GM23338 (cell line): ENCODE results near the gene CNNM3. TPM values are rescaled to one million over a fixed set of nuclear protein-coding genes. Genes with fewer than 3 reads are reported as not detected.

Experiments
- ATAC-seq: fragments of 200-7000 bp; cut with Tn5 transposase; 3 replicates; pipeline ENCODE4 v1.9.1; 2020
- DNase-seq: peaks from one replicate; pipeline ENCODE4 v3.0.0-alpha.2; 2015; ENCODE audit warnings: low spot score
- H2AFZ ChIP-seq: fragments of 200-600 bp; sonication (generic); 2 replicates; pipeline ENCODE4 v1.8.0; 2016; ENCODE audit warnings: antibody characterized with exemption, mild to moderate bottlenecking, moderate library complexity
- H3F3A ChIP-seq: fragments of 200-600 bp; sonication (generic); replicated peaks from 2 replicates; pipeline ENCODE4 v1.8.0; 2017; ENCODE audit warnings: antibody characterized with exemption, mixed run types, low read depth
- H3K27ac ChIP-seq: fragments of 200-600 bp; sonication (generic); 2 replicates; pipeline ENCODE4 v1.6.1; 2016; ENCODE audit warnings: low read depth
- H3K27me3 ChIP-seq: fragments of 200-600 bp; sonication (generic); 2 replicates; pipeline ENCODE4 v1.8.0; 2016; ENCODE audit warnings: mild to moderate bottlenecking, mixed run types, moderate library complexity; ENCODE audit not compliant: insufficient read depth
- H3K36me3 ChIP-seq: fragments of 200-600 bp; sonication (generic); 2 replicates; pipeline ENCODE4 v1.8.0; 2016; ENCODE audit warnings: mild to moderate bottlenecking; ENCODE audit not compliant: insufficient read depth
- H3K4me1 ChIP-seq: fragments of 200-600 bp; sonication (generic); 2 replicates; pipeline ENCODE4 v1.8.0; 2016; ENCODE audit warnings: mild to moderate bottlenecking, moderate library complexity; ENCODE audit not compliant: insufficient read depth
- H3K4me2 ChIP-seq: fragments of 200-600 bp; sonication (generic); 2 replicates; pipeline ENCODE4 v1.7.1; 2017; ENCODE audit warnings: mixed run types
- H3K4me3 ChIP-seq: fragments of 200-600 bp; sonication (generic); 2 replicates; pipeline ENCODE4 v1.6.1; 2016; ENCODE audit warnings: mixed run types
- H3K79me2 ChIP-seq: fragments of 200-600 bp; sonication (generic); replicated peaks from 2 replicates; pipeline ENCODE4 v1.8.0; 2017; ENCODE audit warnings: mild to moderate bottlenecking; ENCODE audit not compliant: insufficient read depth
- H3K9me2 ChIP-seq: fragments of 200-600 bp; sonication (generic); 2 replicates; pipeline ENCODE4 v1.8.0; 2017; ENCODE audit not compliant: insufficient read depth
- H4K20me1 ChIP-seq: fragments of 200-600 bp; sonication (generic); replicated peaks from 2 replicates; pipeline ENCODE4 v1.8.0; 2017; ENCODE audit warnings: mild to moderate bottlenecking; ENCODE audit not compliant: insufficient read depth
- H3K27ac Mint-ChIP-seq: 2 replicates; pipeline ENCODE4 v1.8.0; 2020; ENCODE audit warnings: inconsistent platforms, mild to moderate bottlenecking, moderate library complexity, mixed read lengths
- H3K27me3 Mint-ChIP-seq: 3 replicates; pipeline ENCODE4 v1.8.0; 2022; ENCODE audit warnings: low read depth, mild to moderate bottlenecking, moderate library complexity, mixed read lengths, inconsistent platforms; ENCODE audit not compliant: insufficient read depth, poor library complexity
- H3K36me3 Mint-ChIP-seq: 3 replicates; pipeline ENCODE4 v1.8.0; 2021; ENCODE audit warnings: low read depth, mild to moderate bottlenecking, inconsistent platforms, moderate library complexity, mixed read lengths
- H3K4me1 Mint-ChIP-seq: 3 replicates; pipeline ENCODE4 v1.8.0; 2020; ENCODE audit warnings: mild to moderate bottlenecking, inconsistent platforms, mixed read lengths
- H3K4me3 Mint-ChIP-seq: 3 replicates; pipeline ENCODE4 v1.8.0; 2021; ENCODE audit warnings: moderate library complexity, mild to moderate bottlenecking, inconsistent platforms, mixed read lengths
- H3K9me3 Mint-ChIP-seq: 3 replicates; pipeline ENCODE4 v1.8.0; 2020; ENCODE audit warnings: moderate library complexity, mild to moderate bottlenecking, inconsistent platforms, mixed read lengths
- CREB1 ChIP-seq: fragments of 250-450 bp; sonication (Bioruptor Pico); IDR thresholded peaks from 2 replicates; pipeline ENCODE4 v1.5.0; 2020; ENCODE audit warnings: low read depth, mild to moderate bottlenecking, moderate library complexity
- CTCF ChIP-seq, 2 experiments: fragments of 200-600 bp in 1 of 2; sonication (generic) in 1 of 2; conservative IDR thresholded peaks; 2 replicates each; pipeline versions ENCODE4 v1.5.1 to v1.6.1; 2016 to 2017; ENCODE audit warnings: antibody characterized with exemption in 2 of 2, low read depth in 2 of 2, mild to moderate bottlenecking in 2 of 2, moderate library complexity in 1 of 2
- EZH2 ChIP-seq: fragments of 200-600 bp; sonication (generic); IDR thresholded peaks from one replicate; pipeline ENCODE4 v1.8.0; 2017; ENCODE audit warnings: antibody characterized with exemption, mild to moderate bottlenecking, low read depth; ENCODE audit not compliant: unreplicated experiment
- EZH2phosphoT487 ChIP-seq: fragments of 200-600 bp; sonication (generic); IDR thresholded peaks from one replicate; pipeline ENCODE4 v1.8.1; 2018; ENCODE audit warnings: antibody characterized with exemption; ENCODE audit not compliant: unreplicated experiment
- JUNB ChIP-seq: IDR thresholded peaks from one replicate; pipeline ENCODE4 v1.6.1; 2016; ENCODE audit warnings: antibody characterized with exemption; ENCODE audit not compliant: unreplicated experiment
- NANOG ChIP-seq: IDR thresholded peaks from 2 replicates; pipeline ENCODE4 v1.6.1; 2016; ENCODE audit warnings: antibody characterized with exemption, borderline replicate concordance
- REST ChIP-seq: IDR thresholded peaks from one replicate; pipeline ENCODE4 v1.6.1; 2018; ENCODE audit warnings: antibody characterized with exemption; ENCODE audit not compliant: unreplicated experiment
- STAT1 ChIP-seq: IDR thresholded peaks from one replicate; pipeline ENCODE4 v1.6.1; 2016; ENCODE audit warnings: antibody characterized with exemption; ENCODE audit not compliant: unreplicated experiment
- ZNF114 ChIP-seq: fragments of 250-450 bp; sonication (Bioruptor Pico); IDR thresholded peaks from 2 replicates; pipeline ENCODE4 v1.5.0; 2020; ENCODE audit warnings: mild to moderate bottlenecking, moderate library complexity
- ZNF331 ChIP-seq: fragments of 250-450 bp; sonication (Bioruptor Pico); IDR thresholded peaks from 2 replicates; pipeline ENCODE4 v1.5.0; 2020; ENCODE audit warnings: low read depth, mild to moderate bottlenecking, moderate library complexity
- ZNF462 ChIP-seq: fragments of 250-450 bp; sonication (Bioruptor Pico); IDR thresholded peaks from 2 replicates; pipeline ENCODE4 v1.5.0; 2020; ENCODE audit warnings: mild to moderate bottlenecking, moderate library complexity
- polyA plus RNA-seq: library from polyadenylated mRNA; unstranded; fragments of >200 nt; fragmentation: Nextera tagmentation; extraction: Ambion mirVana; gene quantifications from 2 replicates; pipeline ENCODE4 v1.2.1, GENCODE V29; 2016
- total RNA-seq: library from RNA; depleted of rRNA; stranded (reverse); fragments of >200 nt; shearing (Covaris generic); gene quantifications from 2 replicates; pipeline ENCODE4 v1.2.3, GENCODE V29; 2014

Gene CNNM3
- total and polyA plus RNA-seq, 2 experiments from 2014 or later = 5.3 to 25.7 TPM

- no peaks in the 10 kb centered on the region for H3K27me3 ChIP-seq
- peaks cover 45% of the 10 kb centered on the region for H3K36me3 Mint-ChIP-seq
- no peaks in the 10 kb centered on the region; the same call in 1 of the 3 replicates for H3K4me1 Mint-ChIP-seq
- H3K79me2 ChIP-seq = peaks cover under 1% of the 10 kb centered on the region; the same call in 1 of the 2 replicates
- no peaks in the 10 kb centered on the region for H3K9me3 Mint-ChIP-seq
- H3K4me3 Mint-ChIP-seq = no peak overlapping the region
- DNase-seq = no peak
- H3K27ac ChIP-seq = no peak overlapping the region
- H3K36me3 ChIP-seq = peaks cover 7% of the 10 kb centered on the region
- H2AFZ ChIP-seq = no peak overlapping the region
- H3K4me1 ChIP-seq = no peaks in the 10 kb centered on the region
- no peak overlapping the region for H3K4me3 ChIP-seq
- H3F3A ChIP-seq = no peaks in the 10 kb centered on the region
- no peak overlapping the region for H3K4me2 ChIP-seq
- H4K20me1 ChIP-seq = no peaks in the 10 kb centered on the region
- ATAC-seq = no peak; the same call in 2 of the 3 replicates
- TF ChIP-seq STAT1 (no peak), ZNF331 (CRISPR knock-in tag) (no peak), EZH2 (no peak)
- H3K27ac Mint-ChIP-seq = no peak overlapping the region
- H3K9me2 ChIP-seq = no peaks in the 10 kb centered on the region
- peaks cover 4% of the 10 kb centered on the region for H3K27me3 Mint-ChIP-seq
Measured at GRCh38 chr2:96848264-96848663, 32.2 kb downstream of the CNNM3 start.

GRCh38 chr2:96852667-96853066 is 36.6 kb downstream of the CNNM3 start:
- no peak for DNase-seq
- peaks cover 40% of the 10 kb centered on the region for H3K36me3 Mint-ChIP-seq
- no peak overlapping the region for H3K4me3 Mint-ChIP-seq
- no peak for ATAC-seq
- no peak overlapping the region for H2AFZ ChIP-seq
- peaks cover 7% of the 10 kb centered on the region for H3K27me3 Mint-ChIP-seq
- H3K4me3 ChIP-seq = no peak overlapping the region
- no peaks in the 10 kb centered on the region for H3K27me3 ChIP-seq
- H3K36me3 ChIP-seq = no peaks in the 10 kb centered on the region; the same call in 1 of the 2 replicates
- no peak overlapping the region for H3K27ac Mint-ChIP-seq
- H3K9me2 ChIP-seq = no peaks in the 10 kb centered on the region
- H3K4me2 ChIP-seq = no peak overlapping the region
- H3K9me3 Mint-ChIP-seq = no peaks in the 10 kb centered on the region
- H3K79me2 ChIP-seq = peaks cover 38% of the 10 kb centered on the region
- H4K20me1 ChIP-seq = peaks cover 6% of the 10 kb centered on the region
- no peak overlapping the region for H3K27ac ChIP-seq
- H3F3A ChIP-seq = no peaks in the 10 kb centered on the region
- peaks cover 9% of the 10 kb centered on the region for H3K4me1 Mint-ChIP-seq
- peaks cover 10% of the 10 kb centered on the region for H3K4me1 ChIP-seq
- no peak for TF ChIP-seq CTCF (conservative IDR thresholded peaks at IDR 0.05; ENCODE audit: low read depth in 2 of 2)
- TF ChIP-seq ZNF331 (CRISPR knock-in tag) = no peak
- TF ChIP-seq NANOG = no peak
- TF ChIP-seq STAT1 = no peak
- no peak for TF ChIP-seq EZH2phosphoT487
- TF ChIP-seq JUNB = no peak
- TF ChIP-seq ZNF462 (CRISPR knock-in tag) = no peak
- TF ChIP-seq CREB1 (CRISPR knock-in tag) = no peak
- TF ChIP-seq ZNF114 = no peak
- no peak for TF ChIP-seq REST
